C4-2B (cell line): Measurements from ENCODE around the gene CHMP4A.

Experiments
- CTCF ChIP-seq: fragments of 450-650 bp; conservative IDR thresholded peaks from 2 replicates; pipeline ENCODE4 v1.5.1; 2017; ENCODE audit warnings: mild to moderate bottlenecking
- ZFX ChIP-seq: fragments of 450-650 bp; IDR thresholded peaks from 2 replicates; pipeline ENCODE4 v1.6.1; 2017

GRCh38 chr14:24198814-24199524 is 14.3 kb downstream of the CHMP4A start:
- TF ChIP-seq CTCF (no peak), ZFX (no peak)
